GM21723 (cell line): ENCODE measurements around the gene CFAP100.

ENCODE experiments used
- ATAC-seq: cut with Tn5 transposase; IDR thresholded peaks from one replicate; pipeline ENCODE4 v1.9.1; 2021; ENCODE audit warnings: mild to moderate bottlenecking, moderate library complexity; ENCODE audit not compliant: unreplicated experiment

The CFAP100 gene

GRCh38 chr3:126373682-126374601, 20.8 kb upstream of the CFAP100 start:
- no peak for ATAC-seq

GRCh38 chr3:126375835-126376331, 18.8 kb upstream of the CFAP100 start:
- ATAC-seq: no peak

- ATAC-seq: no peak
Observed at GRCh38 chr3:126376444-126376843, 18.3 kb upstream of the CFAP100 start.

GRCh38 chr3:126377211-126377610, 17.5 kb upstream of the CFAP100 start:
- no peak for ATAC-seq

GRCh38 chr3:126378341-126378751, 16.4 kb upstream of the CFAP100 start:
- no peak for ATAC-seq

- ATAC-seq: no peak
Observed at GRCh38 chr3:126380011-126380768, 14.5 kb upstream of the CFAP100 start.

GRCh38 chr3:126381966-126382365, 12.7 kb upstream of the CFAP100 start:
- no peak for ATAC-seq

GRCh38 chr3:126389112-126389793, 5.5 kb upstream of the CFAP100 start:
- no peak for ATAC-seq

- no peak for ATAC-seq
Observed at GRCh38 chr3:126389794-126390146, 4.9 kb upstream of the CFAP100 start.

- no peak for ATAC-seq
Observed at GRCh38 chr3:126390201-126390600, 4.5 kb upstream of the CFAP100 start.

- ATAC-seq: no peak
Observed at GRCh38 chr3:126390751-126391150, 4.0 kb upstream of the CFAP100 start.

GRCh38 chr3:126391631-126392030, 3.1 kb upstream of the CFAP100 start:
- no peak for ATAC-seq

GRCh38 chr3:126392246-126392645, 2.5 kb upstream of the CFAP100 start:
- ATAC-seq: no peak

GRCh38 chr3:126393563-126393962, 1.1 kb upstream of the CFAP100 start:
- ATAC-seq: no peak

- no peak for ATAC-seq
Observed at GRCh38 chr3:126394977-126395321, 240 bp downstream of the CFAP100 start.

GRCh38 chr3:126395846-126396513, 1.3 kb downstream of the CFAP100 start:
- ATAC-seq: no peak

GRCh38 chr3:126396536-126396935, 1.8 kb downstream of the CFAP100 start:
- ATAC-seq: no peak

- no peak for ATAC-seq
Observed at GRCh38 chr3:126397610-126398422, 3.1 kb downstream of the CFAP100 start.

GRCh38 chr3:126398423-126399350, 4.0 kb downstream of the CFAP100 start:
- no peak for ATAC-seq
